PC-9 (cell line): ENCODE data around the gene IL17RA. TPM values are rescaled to one million over a fixed set of nuclear protein-coding genes. Genes with fewer than 3 reads are reported as not detected.

Experiments
- BruUV-seq: library from RNA; stranded (reverse); fragments of 400-500 nt; replicated peaks from 2 replicates; lab custom pipeline; 2021; lab: Mats Ljungman, UMichigan
- CTCF ChIA-PET: fragments of 300-600 bp; sonication (Branson Sonifier 250); formaldehyde crosslinking; loops from one replicate; lab custom pipeline; 2022; ENCODE audit warnings: antibody characterized with exemption; lab: Charles Lee
- POLR2A ChIA-PET: fragments of 300-600 bp; sonication (Branson Sonifier 250); formaldehyde crosslinking; loops from one replicate; lab custom pipeline; 2022; ENCODE audit warnings: antibody characterized with exemption; ENCODE audit not compliant: unreplicated experiment; lab: Charles Lee
- DNase-seq, 2 experiments: peaks; one replicate each; pipeline versions ENCODE4 v3.0.0 to v3.0.0-alpha.2; 2015 to 2022; ENCODE audit warnings: mixed read lengths in 1 of 2
- H2AFZ ChIP-seq: fragments of 200-600 bp; sonication (generic); 2 replicates; pipeline ENCODE4 v1.8.1; 2017; ENCODE audit warnings: antibody characterized with exemption
- H3F3A ChIP-seq: fragments of 200-600 bp; sonication (generic); 2 replicates; pipeline ENCODE4 v1.8.1; 2017; ENCODE audit warnings: antibody characterized with exemption, mild to moderate bottlenecking, low read depth; ENCODE audit not compliant: insufficient read depth
- H3K27ac ChIP-seq: fragments of 200-600 bp; sonication (generic); 2 replicates; pipeline ENCODE4 v1.6.1; 2016; ENCODE audit warnings: mixed run types
- H3K27me3 ChIP-seq: fragments of 200-600 bp; sonication (generic); 2 replicates; pipeline ENCODE4 v1.6.1; 2016; ENCODE audit warnings: low read depth, mixed run types; ENCODE audit not compliant: insufficient read depth
- H3K36me3 ChIP-seq: fragments of 200-600 bp; sonication (generic); 2 replicates; pipeline ENCODE4 v1.6.1; 2016; ENCODE audit warnings: low read depth, mixed run types
- H3K4me1 ChIP-seq: fragments of 200-600 bp; sonication (generic); replicated peaks from 2 replicates; pipeline ENCODE4 v1.6.1; 2016; ENCODE audit warnings: mixed run types; ENCODE audit not compliant: insufficient read depth
- H3K4me2 ChIP-seq: fragments of 200-600 bp; sonication (generic); 2 replicates; pipeline ENCODE4 v1.6.1; 2017; ENCODE audit warnings: mixed run types
- H3K4me3 ChIP-seq: fragments of 200-600 bp; sonication (generic); 2 replicates; pipeline ENCODE4 v1.6.1; 2016; ENCODE audit warnings: mixed run types
- H3K79me2 ChIP-seq: fragments of 200-600 bp; sonication (generic); 2 replicates; pipeline ENCODE4 v1.6.1; 2017; ENCODE audit warnings: low read depth, mixed run types
- H3K9me2 ChIP-seq: fragments of 200-600 bp; sonication (generic); 2 replicates; pipeline ENCODE4 v1.8.1; 2017; ENCODE audit warnings: mild to moderate bottlenecking; ENCODE audit not compliant: insufficient read depth
- H3K9me3 ChIP-seq: fragments of 200-600 bp; sonication (generic); 2 replicates; pipeline ENCODE4 v1.8.1; 2016; ENCODE audit warnings: low read depth; ENCODE audit not compliant: insufficient read depth
- H4K20me1 ChIP-seq: fragments of 200-600 bp; sonication (generic); 2 replicates; pipeline ENCODE4 v1.8.1; 2017; ENCODE audit not compliant: insufficient read depth
- CTCF ChIP-seq: fragments of 200-600 bp; sonication (generic); conservative IDR thresholded peaks from 2 replicates; pipeline ENCODE4 v1.6.1; 2017; ENCODE audit warnings: mixed run types, antibody characterized with exemption, mild to moderate bottlenecking, moderate library complexity
- EZH2 ChIP-seq: fragments of 200-600 bp; sonication (generic); IDR thresholded peaks from 2 replicates; pipeline ENCODE4 v1.8.0; 2017; ENCODE audit warnings: antibody characterized with exemption, low read depth
- intact Hi-C: fragments of 100-400 bp; cut with micrococcal nuclease; formaldehyde crosslinking; loops from one replicate; pipeline ENCODE4 v1.10.0; 2022; ENCODE audit not compliant: unreplicated experiment
- total RNA-seq: library from RNA; stranded (reverse); gene quantifications from 2 replicates; pipeline ENCODE4 v1.2.3, GENCODE V29; 2021

The IL17RA gene
- total RNA-seq, 1 experiment from 2014 or later: 8.2 TPM

DNA sequence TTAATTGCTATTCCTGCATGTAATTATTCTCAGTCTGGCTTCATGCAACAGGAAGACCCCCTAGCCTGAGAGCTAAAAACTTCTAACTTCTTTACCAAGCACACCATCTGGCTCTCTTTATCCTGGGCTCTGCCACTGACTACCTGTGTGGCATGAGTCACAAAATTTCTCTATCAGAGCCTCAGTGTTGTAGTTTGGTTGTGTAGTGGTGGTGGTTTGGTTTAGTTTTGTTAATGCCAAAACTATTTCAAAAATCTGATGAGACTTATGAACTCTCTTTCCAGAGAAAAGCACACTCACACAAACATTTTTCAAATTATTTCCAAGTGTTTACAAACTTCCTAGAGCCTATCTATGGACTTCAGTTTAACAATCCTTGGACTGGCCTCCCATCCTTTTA is 7.5 kb upstream of the IL17RA start:
- TF ChIP-seq CTCF (no peak), EZH2 (no peak)
- DNase-seq: no peak
- no peak overlapping the region for H3K27ac ChIP-seq
- H3K79me2 ChIP-seq: no peaks in the 10 kb centered on the region
- no peaks in the 10 kb centered on the region for H3K9me3 ChIP-seq
- ChIA-PET POLR2A (no interaction called here), CTCF (no interaction called here)
- no peaks in the 10 kb centered on the region for H3K9me2 ChIP-seq
- H2AFZ ChIP-seq: no peak overlapping the region
- no TSS peak for BruUV-seq
- H3K4me2 ChIP-seq: no peak overlapping the region
- H3K27me3 ChIP-seq: no peaks in the 10 kb centered on the region
- H3K36me3 ChIP-seq: no peaks in the 10 kb centered on the region
- H3K4me1 ChIP-seq: 0 out of 2 replicates have a peak, but pooled peaks cover 4% of the 10 kb centered on the region
- H3F3A ChIP-seq: no peaks in the 10 kb centered on the region
- H4K20me1 ChIP-seq: no peaks in the 10 kb centered on the region
- H3K4me3 ChIP-seq: no peak overlapping the region
- intact Hi-C loops: loop anchor here (1.0 kb wide), 1 partner anchor 424 kb away; no protein-coding TSS in a partner anchor

DNA sequence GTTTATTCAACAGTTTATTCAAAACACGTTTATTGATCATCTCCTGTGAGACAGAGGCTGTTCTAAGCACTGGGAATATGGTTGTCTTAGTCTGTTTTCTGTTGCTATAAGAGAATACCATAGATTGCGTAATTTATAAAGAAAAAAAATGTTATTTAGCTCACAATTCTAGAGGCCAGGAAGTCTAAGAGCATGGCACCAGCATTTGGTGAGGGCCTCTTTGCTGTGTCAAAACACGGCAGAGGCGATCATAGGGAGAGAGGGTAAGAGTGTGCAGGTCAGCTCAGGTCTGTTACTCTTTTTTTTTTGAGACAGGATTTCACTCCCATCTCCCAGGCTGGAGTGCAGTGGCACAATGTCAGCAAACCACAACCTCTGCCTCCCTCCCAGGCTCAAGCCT is 5.2 kb upstream of the IL17RA start:
- Histone ChIP-seq H3K4me2 (no peak overlapping the region), H2AFZ (no peak overlapping the region), H3K4me3 (no peak overlapping the region), H3K36me3 (no peaks in the 10 kb centered on the region), H3K4me1 (0 out of 2 replicates have a peak, but pooled peaks cover 2% of the 10 kb centered on the region), H3K9me3 (no peaks in the 10 kb centered on the region), H3K9me2 (no peaks in the 10 kb centered on the region), H3F3A (no peaks in the 10 kb centered on the region), H4K20me1 (no peaks in the 10 kb centered on the region), H3K79me2 (no peaks in the 10 kb centered on the region), H3K27me3 (no peaks in the 10 kb centered on the region), H3K27ac (no peak overlapping the region)
- BruUV-seq: no TSS peak
- POLR2A ChIA-PET: no interaction called here
- intact Hi-C loops: no loop called here
- DNase-seq: no peak
- TF ChIP-seq EZH2: no peak
- TF ChIP-seq CTCF: no peak
- CTCF ChIA-PET: no interaction called here

DNA sequence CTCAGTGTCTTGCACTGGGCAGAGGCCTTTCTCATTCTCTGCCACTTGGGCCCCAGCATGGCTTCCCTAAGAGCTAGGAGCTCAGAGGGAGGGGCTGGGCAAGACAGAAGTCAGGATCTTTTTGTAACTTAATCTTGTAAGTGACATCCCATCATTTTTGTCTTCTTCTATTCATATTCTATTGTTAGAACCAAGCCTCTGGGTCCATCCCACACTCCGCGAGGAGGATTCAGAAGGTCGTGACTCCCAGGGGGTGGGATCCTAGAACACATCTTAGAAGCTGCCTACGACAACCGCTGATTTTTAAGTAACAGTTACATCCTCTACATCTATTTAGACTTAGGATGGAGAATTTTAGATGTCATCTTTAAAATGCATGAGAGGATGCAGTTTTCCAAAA is 1.5 kb upstream of the IL17RA start:
- ChIA-PET POLR2A (no interaction called here), CTCF (no interaction called here)
- Histone ChIP-seq H3K36me3 (no peaks in the 10 kb centered on the region), H3K27ac (no peak overlapping the region), H3F3A (no peaks in the 10 kb centered on the region), H3K79me2 (no peaks in the 10 kb centered on the region), H3K9me2 (no peaks in the 10 kb centered on the region), H3K27me3 (no peaks in the 10 kb centered on the region), H2AFZ (no peak overlapping the region), H3K4me3 (no peak overlapping the region), H4K20me1 (no peaks in the 10 kb centered on the region), H3K9me3 (no peaks in the 10 kb centered on the region), H3K4me1 (no peaks in the 10 kb centered on the region), H3K4me2 (no peak overlapping the region)
- intact Hi-C loops: no loop called here
- no peak for TF ChIP-seq EZH2
- no peak for TF ChIP-seq CTCF
- BruUV-seq: no TSS peak
- no peak for DNase-seq
